Adipose tissue (tissue), 3 donors: ENCODE data around the gene TEAD4. TPM values are rescaled to one million over a fixed set of nuclear protein-coding genes. Genes with fewer than 3 reads are reported as not detected.

Source experiments
- H3K27ac ChIP-seq: one replicate; pipeline ENCODE4 v1.5.1; 2013; ENCODE audit warnings: low read depth, low read length
- WGBS, 3 donors: extraction: QIAGEN DNeasy Blood & Tissue Kit; methylation state at CpG; one replicate each; pipeline ENCODE4 v1.1.7; 2013; 5-methylcytosine and 5-hydroxymethylcytosine counted together
- polyA plus RNA-seq, 3 donors: library from polyadenylated mRNA; stranded (reverse); fragments of 200-250 nt; gene quantifications; one replicate each; pipeline ENCODE4 v1.2.3, GENCODE V29; 2013
- donor health status: healthy with polysubstance abuse.
- donor health status: Bipolar disorder and iron deficiency.
- donor health status: healthy.

Gene TEAD4
- polyA plus RNA-seq, 3 donors = 11.8 to 46.5 (median 28.5) TPM

DNA sequence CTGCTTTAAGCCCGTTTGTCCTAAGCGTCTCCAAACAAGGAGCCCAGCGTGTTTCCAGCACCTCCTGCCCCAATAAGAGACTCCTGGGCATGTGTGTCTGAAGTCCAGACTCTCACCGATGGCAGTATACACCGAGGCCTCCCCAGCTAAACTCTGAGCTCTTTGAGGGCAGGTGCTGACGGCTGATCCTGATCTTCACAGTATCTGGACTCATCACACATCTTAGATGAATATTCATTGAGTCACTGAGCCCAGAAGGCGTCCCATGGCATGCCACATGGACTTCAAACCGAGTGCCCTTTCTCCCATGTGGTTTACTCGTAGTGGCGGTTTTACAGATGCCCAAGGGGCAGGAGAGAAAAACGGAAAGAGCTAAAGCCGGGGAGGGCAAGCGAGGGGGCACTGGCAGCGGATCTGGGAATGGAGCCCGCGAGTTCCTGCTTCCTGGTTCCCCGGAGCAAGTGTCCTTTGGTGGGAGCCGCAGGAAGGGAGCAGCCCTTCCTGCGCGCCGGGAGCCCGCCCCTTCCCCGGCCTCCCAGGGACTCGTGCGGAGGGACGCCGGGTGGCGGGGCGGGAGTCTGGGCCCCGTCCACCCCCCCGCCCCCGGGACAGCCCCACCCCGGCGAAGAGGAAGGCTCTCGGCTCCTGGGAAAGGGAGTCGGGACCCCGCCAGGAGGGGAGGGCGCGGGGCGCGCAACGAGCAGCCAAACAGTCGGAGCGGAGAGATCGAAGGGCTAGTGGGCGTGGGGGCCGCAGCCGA, 585 bp upstream of the TEAD4 start:
- WGBS, 3 donors = 1 to 3% (median 2%) methylated on average over 24 to 47 of the region's 48 CpGs
- H3K27ac ChIP-seq = no peak overlapping the region

DNA sequence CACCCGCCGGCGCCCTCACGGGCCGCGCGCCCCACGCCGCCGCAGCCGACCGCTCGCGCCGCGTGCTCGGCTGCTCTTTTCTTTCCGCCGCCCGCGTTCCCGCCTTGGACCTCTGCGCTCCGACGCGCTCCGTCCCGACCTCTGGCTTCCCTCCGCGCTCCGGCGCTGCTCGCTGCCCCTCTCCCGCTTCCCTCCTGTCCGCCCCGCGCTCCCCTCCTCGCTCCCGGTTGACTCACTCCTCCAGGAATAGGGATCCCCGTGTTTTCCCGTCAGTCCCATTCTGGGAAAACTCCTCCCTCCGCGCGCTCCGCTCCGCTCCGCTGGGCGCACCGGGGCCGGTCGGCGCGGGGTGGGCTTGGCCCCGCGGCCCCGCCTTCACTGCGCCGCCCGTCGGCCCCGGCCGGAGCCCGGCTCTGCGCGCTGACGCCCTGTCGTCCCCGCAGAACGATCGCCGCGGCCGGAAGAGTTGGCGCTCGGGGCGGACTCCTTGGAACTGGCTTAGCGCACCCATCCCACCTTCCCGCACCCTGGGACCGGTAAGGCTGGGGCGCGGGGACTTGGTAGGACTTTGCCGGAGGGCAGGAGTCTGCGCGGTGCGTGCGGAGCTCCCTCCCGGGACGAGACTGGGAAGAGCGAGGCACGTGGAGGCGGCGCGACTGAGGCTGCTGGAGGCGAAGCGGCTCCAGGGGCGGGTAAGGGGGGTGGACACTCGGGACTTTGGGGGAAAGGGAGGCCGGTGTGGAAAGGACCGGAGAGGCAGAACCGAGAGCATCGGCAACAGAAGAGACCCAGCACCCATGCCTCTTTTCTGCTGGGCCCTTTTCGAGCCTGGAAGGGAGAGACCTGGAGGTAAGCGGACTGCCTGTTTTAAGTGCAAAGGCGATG, 550 bp downstream of the TEAD4 start:
- no peak overlapping the region for H3K27ac ChIP-seq
- 2% methylated on average over 75 to 104 of the region's 104 CpGs for whole genome bisulfite sequencing, 3 donors

DNA sequence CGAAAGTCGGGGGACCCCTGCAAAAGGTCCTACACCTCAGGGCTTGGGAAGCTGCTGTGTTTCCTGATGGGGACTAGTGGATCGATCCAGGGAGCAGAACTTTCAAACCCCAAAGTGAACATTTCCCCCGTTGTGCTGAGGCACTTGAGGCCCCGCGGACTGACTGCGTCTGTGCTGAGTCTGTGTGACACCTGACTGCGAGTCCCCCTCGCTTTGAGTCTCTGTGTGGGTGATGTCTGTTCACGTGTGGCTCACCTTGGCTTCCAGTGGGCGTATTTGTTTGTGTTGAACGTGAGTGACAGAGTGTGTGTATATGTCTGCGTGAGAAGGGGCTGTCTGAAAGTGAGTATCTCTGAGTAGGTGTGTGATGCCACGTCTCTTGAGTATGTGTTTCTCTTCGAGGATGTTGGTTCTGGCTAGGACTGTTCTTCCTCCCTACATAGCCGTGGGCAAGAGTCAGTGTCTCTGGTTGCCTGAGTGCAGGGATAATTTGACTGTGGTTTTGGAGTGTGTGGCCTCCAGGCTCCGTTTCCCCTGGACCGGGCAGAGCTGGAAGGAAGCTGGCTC, 1.3 kb downstream of the TEAD4 start:
- H3K27ac ChIP-seq = no peak overlapping the region
- WGBS, 3 donors = 17 to 26% (median 21%) methylated on average over 18 of the region's 18 CpGs

DNA sequence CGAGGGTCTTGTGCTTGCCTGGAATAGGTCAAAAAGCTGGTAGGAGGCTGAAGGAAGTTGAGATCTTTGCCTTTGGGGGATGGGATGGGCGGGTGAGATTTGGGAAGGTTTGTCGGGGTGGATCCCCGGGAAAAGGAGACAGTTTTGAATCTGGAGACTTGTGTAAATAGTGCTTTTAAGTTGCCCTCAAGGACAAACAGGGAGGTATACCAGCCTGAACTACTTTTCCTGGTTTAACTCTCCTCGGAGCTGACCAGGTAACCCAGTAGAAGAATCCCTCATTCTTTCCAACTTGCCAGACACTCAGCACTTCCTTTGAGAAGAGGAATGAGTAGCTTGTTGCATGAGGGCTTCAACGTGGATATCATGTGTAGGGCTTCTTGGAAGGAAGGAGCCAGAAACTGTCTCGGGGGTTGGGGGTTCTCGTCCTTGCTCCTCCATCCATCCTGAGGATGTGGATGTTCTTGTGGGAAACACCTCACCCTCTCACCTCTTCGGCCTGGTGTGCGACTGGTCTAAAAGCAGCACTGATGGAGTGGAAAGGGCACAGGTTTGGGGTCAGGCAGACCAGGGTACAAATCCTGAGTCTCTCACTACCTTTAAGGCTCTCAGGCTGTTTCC, 1.9 kb downstream of the TEAD4 start:
- 40 to 60% (median 55%) methylated on average over 10 of the region's 10 CpGs for WGBS, 3 donors
- H3K27ac ChIP-seq = no peak overlapping the region

DNA sequence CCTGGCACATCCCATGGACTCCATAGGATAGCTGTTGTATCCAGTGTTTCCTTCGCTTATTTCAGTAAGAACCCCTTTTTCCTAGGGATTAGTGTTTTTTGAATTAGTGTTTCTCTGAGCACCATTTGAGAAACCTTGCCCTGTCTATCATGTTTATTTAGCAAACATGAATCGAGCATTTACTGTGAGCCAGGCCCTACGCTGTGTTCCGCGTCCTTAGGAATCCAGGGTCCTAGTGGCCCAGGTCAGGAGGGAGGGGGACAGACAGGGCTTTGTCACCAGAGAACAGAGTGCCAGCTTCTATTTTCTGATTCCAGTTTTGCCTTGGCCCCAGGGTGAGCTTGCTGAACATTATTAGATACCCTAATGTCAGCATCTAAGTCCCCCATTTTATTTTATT, 2.5 kb downstream of the TEAD4 start:
- H3K27ac ChIP-seq = no peak overlapping the region
- WGBS, 3 donors = 40 to 92% (median 91%) methylated on average over 5 of the region's 5 CpGs

DNA sequence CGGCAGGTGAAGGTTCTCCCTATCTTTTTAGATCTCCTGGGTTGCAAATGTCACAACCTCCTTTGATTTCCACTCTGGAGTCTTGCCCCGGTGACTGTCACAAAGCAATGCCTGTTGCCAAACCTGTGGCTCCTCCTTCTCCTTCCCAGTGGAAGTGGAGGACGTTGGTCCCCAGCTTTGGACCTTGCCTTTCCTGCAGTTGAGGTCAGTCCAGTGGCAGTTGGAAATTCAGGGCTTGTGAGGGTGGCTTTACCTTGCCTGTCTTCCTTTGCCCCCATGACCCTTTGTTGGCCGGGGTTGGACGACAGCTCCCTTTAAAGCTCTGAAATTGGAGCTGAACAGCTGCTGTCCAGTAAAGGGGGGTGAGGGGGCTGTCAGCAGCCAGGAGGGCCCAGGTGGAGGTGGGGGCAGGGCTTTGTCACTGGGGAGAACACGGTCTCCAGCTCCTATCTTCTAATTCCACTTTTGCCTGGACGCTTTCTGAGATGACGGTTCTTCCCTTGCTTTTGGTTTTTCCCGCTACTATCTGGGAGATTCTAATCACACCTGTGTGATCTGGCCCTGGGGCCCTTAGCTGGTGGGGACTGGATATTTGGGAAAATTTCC, 4.1 kb downstream of the TEAD4 start:
- no peak overlapping the region for H3K27ac ChIP-seq
- 43 to 59% (median 54%) methylated on average over 9 of the region's 9 CpGs for WGBS, 3 donors

DNA sequence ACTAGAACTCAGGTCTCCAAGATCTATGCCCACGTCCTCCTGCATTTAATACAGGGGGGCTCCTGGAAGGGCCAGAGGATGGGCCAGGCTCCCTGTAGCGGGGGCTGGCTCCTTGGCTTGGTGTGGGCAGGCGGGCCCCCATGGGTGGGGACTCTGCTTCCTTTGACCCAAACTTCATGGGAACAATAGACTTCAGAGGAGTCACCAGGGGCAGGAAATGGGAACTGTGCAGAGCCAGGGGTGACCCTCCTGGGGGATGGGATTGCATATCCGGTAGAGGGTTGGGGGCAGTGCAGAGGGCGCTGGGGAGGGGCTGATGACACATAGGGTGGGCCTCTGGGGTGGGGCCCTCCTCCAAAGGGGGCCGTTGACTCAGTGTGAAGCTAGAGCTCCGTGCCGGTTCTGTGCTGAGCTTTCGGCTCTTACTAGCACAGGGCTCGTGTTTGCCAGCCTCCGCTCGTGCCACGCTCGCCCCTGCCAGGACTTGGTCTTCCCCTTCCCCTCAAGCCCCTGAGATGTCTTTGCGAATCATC, 4.6 kb downstream of the TEAD4 start:
- WGBS, 3 donors = 50 to 72% (median 53%) methylated on average over 15 of the region's 15 CpGs
- H3K27ac ChIP-seq = no peak overlapping the region

DNA sequence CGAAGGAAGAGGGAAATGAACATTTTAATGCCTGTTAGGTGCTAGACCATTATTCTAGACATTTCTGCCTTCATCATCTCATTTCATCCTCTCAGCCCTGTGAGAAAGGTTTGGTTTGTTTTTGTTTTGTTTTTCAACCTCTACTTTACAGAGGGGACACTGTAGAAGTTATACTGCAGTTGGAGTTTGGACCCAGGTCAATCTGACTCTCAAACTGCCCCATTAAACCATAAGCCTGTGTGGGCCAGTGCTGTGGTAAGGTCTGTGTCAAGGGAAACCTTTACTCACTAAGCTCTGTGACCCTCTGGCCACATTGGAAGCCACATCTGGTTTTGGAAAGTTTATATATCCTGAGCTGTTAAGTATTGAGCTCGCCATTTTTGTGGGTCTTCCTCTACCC, 8.5 kb downstream of the TEAD4 start:
- WGBS, 3 donors = 80 to 100% (median 87%) methylated on average over 2 of the region's 2 CpGs
- H3K27ac ChIP-seq = no peak overlapping the region

DNA sequence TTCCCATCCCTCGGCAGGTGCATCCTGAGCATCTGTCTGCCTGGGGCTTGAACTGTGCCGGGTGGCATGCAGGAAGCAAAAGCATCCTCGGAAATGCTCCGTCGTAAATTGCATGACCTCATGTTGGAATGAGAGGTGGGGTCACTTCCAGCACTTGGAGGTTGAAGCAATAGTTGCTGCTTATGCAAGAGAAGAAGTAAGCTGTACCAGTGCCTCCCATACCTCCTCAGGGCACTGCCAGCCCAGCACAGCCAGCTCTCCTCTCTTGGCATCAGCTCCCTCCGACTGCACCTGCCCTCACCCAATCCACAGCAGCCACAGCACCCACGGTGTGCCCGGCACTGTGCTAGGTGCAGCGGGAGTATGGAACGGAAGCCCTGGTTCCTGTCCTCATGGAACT, 11.5 kb downstream of the TEAD4 start:
- WGBS, 3 donors = 67 to 80% (median 70%) methylated on average over 10 of the region's 10 CpGs
- H3K27ac ChIP-seq = no peak overlapping the region

DNA sequence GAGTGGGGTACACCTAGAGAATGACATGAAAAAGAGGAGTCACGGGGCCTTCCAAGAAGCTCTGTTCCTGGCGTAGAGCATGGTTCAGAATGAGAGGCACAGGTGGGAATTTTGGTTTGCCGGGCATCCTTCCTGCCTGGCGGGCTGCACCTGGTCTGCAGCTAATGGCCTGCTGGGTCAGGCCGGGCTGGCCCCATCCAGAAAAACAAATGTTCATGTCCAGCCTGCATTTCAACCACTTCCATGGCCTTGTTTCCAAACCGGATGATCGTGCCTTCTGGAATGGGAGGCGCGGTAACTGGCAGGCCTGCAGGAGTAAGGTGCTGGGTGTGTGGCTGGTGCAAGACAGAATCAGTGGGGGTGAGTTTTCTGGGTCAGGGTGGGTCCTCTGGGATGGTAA, 14.4 kb downstream of the TEAD4 start:
- no peak overlapping the region for H3K27ac ChIP-seq
- WGBS, 3 donors = 93 to 95% (median 93%) methylated on average over 9 of the region's 9 CpGs

DNA sequence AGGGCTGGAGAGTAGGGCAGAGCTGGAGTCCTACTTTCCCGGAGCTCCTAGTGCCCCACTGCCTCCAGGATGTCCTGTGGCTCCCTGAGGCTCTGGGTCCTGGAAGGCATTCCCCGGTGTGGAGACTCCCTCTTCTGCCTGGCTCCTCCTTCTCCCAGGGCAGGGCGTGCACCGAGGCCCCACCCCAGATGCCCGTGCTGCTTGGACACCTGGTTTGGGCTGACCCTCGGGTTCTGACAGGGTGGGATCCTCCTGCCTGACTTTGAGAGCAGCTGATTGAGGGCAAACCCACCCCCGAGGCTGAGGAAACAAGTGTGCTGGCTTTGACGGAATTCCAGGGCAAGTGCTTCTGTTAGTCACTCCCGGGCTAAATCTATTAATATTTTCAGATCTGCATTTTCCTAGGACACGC, 15.4 kb downstream of the TEAD4 start:
- 41 to 51% (median 49%) methylated on average over 10 of the region's 10 CpGs for WGBS, 3 donors
- H3K27ac ChIP-seq = no peak overlapping the region

DNA sequence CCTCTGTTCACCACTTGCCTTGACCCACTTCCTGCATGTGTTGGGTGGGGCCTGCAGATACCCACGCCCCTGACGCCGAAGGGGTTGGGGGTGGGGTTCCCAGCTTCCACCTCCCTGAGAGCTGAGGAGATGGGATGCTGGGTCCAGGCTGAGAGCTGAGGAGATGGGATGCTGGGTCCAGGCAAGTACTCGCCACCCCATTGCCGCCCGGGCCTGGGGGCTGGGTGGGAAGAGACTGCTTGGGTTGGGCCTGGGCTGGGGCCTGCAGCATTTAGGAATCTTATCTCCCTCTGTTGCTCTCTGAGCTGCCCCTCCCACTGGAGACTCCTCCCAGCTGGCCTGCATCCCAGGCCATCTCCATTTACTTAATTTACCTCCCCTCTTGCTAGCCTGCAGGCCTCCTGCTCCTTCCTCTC, 17.4 kb downstream of the TEAD4 start:
- 48 to 65% (median 61%) methylated on average over 5 to 6 of the region's 6 CpGs for WGBS, 3 donors
- H3K27ac ChIP-seq = no peak overlapping the region

DNA sequence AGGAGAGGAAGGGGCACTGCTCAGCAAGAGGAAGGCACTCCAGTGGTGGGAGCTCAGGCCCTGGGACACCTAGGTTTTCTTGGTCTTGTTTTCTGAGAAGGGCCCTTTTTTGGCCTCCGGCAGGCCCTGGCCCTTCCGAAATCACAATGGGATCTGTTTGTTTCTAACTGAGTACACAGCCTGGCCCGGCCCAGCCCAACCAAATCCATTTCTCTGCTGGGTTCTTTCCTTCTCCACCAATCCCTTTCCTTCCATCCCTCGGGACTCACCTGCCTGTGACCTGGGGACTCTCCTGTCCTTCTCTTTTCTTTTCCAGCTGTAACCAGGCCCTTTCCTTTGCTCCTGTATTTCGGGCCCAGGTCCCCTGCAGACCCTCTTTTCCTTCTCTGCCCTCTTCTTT, 18.6 kb downstream of the TEAD4 start:
- no peak overlapping the region for H3K27ac ChIP-seq
- 77 to 97% (median 94%) methylated on average over 5 of the region's 5 CpGs for WGBS, 3 donors

DNA sequence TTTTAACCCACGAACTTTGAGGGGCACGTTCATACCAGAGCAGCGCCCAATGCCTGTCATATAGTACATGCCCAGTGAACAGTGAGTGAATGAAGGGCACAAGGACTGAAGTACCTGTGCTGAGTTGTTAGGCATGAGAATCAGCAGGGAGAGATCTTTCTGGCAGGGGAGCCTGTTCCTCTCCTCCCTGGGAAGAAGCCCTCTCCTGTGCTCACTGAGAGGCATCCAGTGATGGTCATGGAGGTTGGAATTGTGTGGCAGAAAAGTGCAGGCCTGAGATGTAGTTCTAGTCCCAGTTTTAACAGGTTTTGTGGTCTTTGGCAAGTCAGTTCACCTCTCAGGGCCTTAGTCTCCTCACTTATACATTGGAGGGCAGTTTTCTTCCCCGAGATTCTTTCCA, 20.6 kb downstream of the TEAD4 start:
- H3K27ac ChIP-seq = no peak overlapping the region
- 85 to 92% (median 87%) methylated on average over 4 of the region's 4 CpGs for WGBS, 3 donors

DNA sequence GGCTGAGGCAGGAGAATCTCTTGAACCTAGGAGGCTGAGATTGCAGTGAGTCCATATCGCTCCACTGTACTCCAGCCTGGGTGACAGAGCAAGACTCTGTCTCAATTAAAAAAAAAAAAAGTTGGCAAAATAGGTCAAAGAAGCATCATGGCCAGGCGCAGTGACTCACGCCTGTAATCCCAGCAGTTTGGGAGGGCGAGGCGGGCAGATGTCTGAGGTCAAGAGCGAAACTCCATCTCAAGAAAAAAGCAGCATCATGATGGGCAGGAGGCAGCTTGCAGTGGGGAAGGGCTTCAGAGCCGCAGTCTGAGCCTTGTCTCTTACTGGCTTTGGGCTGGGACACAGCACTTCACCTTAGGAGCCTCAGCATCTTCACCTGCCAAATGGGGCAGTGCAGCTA, 21.4 kb downstream of the TEAD4 start:
- no peak overlapping the region for H3K27ac ChIP-seq
- whole genome bisulfite sequencing, 3 donors = 82 to 89% (median 87%) methylated on average over 7 of the region's 7 CpGs

DNA sequence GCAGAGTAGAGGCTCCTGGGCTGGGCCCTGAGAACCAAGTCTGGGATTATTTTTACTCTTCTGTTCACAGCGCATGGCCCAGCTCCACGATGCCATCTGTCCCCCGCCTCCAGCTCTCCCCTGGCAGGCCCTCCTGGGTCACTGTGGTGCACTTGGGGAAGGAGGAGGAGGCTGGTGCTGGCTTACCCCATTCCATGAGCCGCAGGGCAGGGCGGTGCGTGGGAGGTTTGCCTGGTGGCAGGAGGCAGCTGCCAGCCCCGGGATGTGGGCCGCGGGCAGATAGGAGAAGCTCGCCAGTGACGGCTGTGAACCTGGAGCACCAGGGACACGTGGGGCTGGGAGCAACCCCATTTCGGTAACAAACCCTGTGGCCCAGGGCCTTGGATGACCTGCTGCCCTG, 23.2 kb downstream of the TEAD4 start:
- 51 to 92% (median 91%) methylated on average over 12 to 13 of the region's 13 CpGs for WGBS, 3 donors
- H3K27ac ChIP-seq = no peak overlapping the region

DNA sequence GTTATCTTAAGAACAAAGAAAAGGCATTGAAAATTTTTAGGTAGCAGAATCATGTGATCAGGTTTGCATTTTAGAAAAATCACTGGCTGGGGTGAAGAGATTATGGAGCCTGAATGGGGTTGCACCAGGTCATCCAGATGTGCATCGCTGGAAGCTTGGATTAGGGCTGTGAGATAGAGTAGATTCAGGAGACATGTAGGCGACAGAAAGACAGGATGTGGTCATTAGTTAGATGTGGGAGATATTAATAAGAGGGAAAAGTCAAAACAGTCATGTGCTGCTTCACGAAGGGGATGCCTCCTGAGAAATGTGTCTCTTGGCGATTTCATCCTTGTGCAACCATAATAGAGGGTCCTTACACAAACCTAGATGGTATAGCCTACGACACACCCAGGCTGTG, 25.1 kb downstream of the TEAD4 start:
- no peak overlapping the region for H3K27ac ChIP-seq
- 67 to 91% (median 73%) methylated on average over 5 of the region's 5 CpGs for WGBS, 3 donors

DNA sequence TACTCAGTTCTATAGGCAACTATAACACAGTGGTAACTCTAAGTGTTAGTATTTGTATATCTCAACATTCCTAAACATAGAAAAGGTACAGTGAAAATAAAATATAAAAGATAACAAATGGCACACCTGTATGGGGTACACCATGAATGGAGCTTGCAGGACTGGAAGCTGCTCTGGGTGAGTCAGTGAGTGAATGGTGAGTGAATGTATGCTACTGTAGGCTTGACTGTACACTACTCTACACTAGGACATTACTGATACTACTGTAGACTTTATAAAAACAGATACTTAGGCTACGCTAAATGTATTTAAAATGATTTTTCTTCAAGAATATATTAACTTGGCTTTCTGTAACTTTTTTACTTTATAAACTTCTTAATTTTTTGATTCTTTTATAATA, 25.5 kb downstream of the TEAD4 start:
- H3K27ac ChIP-seq = no peak overlapping the region
- 98 to 100% (median 98%) methylated on average over 1 of the region's 1 CpG for WGBS, 3 donors
